GM18517 (cell line): ENCODE data around the gene CHRNA4.
"Not testable (repeated sequence)": the region's sequence is repeated elsewhere in the genome, so short reads cannot be mapped to it uniquely, and the experiment has no call there.

Experiments used
- ATAC-seq: cut with Tn5 transposase; IDR thresholded peaks from one replicate; pipeline ENCODE4 v1.9.1; 2021; ENCODE audit warnings: mild to moderate bottlenecking, moderate library complexity; ENCODE audit not compliant: unreplicated experiment

Gene CHRNA4

GRCh38 chr20:63336232-63336752, 24.9 kb downstream of the CHRNA4 start:
- no peak for ATAC-seq

DNA sequence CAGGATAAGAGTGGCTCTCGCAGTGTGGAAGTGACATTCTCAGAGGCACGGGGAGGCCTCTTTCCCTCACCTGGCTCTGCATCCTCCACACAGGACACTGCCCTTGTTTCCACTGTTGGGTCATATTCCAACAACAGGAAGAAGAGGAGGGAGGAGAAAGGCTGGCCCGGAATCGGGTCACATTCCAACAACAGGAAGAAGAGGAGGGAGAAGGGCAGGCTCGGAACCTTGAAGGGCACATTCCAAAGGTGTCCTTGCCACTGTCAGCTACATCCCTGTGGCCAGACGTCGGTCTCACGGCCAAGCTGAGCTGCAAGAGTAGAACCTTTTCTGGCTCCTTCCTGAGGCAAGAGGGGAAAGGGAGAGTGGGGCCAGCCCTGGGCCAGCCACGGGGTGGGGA, 25.4 kb downstream of the CHRNA4 start:
- ATAC-seq: no peak

GRCh38 chr20:63335060-63335459, 26.1 kb downstream of the CHRNA4 start:
- ATAC-seq: not testable (repeated sequence)

DNA sequence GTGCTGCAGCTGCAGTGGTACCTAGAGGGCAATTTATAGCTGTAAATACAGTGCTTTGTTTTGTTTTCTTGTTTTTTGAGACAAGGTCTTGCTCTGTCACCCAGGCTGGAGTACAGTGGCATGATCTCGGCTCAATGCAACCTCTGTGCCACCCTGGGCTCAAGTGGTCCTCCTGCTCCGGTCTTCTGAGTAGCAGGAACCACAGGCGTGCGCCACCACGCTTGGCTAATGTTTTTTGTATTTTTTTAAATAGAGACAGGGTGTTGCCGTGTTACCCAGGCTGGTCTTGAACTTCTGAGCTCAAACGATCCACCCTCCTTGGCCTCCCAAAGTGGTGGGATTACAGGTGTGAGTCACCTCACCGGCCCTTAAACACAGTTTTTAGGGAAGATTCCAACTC, 26.8 kb downstream of the CHRNA4 start:
- ATAC-seq: no peak

- no peak for ATAC-seq
Measured at GRCh38 chr20:63333241-63333836, 27.8 kb downstream of the CHRNA4 start.

DNA sequence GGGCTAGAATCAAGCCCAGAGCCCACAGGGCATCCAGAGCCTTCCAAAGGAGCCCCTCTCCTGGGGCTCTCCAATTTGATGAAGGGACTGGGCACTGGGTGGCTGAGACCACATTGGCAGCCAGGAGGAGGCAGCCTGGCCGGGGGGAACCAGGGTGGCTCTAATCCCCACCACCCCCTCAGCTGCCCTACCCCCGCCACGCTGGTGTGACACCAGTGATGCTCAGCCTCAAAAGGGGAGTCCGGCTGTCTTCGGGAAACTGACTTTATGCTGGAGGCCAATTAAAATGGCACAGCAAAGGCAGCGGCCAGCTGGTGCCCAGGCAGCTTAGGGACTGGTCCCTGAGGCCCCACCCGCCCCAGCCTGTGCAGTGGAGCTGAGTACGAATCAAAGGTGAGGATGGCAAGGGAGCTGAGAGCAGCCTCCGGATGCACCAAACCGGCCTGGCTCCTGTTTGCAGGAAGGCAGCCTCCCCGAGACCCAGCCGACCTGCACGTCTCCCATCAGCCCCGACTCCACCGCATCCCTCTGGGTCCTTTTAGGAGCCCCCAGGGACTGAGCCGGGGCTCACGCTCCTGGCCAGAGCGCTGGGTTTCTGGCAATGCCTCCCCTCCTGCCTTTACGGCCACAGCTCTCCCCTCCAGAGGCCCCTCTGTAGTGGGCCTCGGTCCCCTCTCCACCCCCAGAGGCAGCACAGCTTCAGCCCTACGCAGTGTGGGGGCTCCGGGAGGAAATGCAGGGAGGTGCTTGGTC, 28.5 kb downstream of the CHRNA4 start:
- ATAC-seq: no peak

GRCh38 chr20:63331741-63332400, 29.3 kb downstream of the CHRNA4 start:
- no peak for ATAC-seq

DNA sequence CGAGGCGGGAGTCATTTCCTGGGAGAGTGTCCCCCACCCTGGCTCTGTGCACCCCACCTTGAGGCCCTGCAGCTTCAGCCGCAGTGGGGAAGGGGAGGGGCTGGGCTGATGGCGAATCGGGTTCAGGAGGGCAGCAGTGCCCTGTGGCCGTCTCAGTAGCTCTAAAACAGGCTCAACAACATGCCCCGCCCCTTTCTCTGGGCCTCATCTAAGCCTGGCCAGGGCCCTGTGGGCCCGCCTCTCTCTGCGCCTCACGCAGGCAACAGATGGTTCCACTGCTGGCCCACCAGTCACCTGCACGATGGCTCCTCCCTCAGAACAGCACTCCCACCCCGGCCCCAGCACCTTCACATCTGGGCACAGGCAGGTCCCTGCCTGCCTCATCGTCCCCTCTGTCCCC, 30.2 kb downstream of the CHRNA4 start:
- no peak for ATAC-seq

DNA sequence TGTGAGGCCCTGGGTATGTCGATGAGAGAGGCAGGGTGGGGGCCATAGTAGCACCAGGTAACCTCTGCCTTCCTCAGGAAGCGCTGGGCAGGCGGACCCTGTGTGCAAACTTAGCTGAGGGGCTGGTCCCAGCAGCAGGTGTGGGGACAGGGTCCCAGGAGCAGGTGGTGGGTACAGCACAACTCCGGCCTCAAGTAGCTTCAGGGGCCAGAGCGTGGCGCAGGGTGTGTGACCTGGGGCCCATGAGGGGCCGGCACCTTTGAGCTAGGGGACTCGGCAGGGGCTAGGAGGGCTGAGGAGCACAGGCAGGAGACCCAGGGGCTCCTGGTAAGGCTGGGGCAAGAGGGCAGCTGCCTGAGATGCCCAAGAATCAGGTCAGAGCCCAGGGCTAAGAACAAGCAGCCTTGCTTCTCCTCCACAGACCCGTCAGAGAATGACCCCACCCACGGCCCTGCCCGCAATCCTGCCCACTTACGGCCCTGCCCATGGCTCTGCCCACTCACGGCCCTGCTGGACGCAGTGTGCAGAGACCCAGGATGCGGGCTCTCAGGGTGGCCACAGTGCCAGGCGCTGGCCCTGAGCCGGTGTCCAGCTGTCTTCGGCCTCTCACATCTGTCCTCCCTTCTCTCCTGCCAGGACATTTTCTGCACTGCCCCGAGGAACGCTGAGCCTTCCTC, 30.9 kb downstream of the CHRNA4 start:
- ATAC-seq: no peak

GRCh38 chr20:63329331-63330083, 31.6 kb downstream of the CHRNA4 start:
- no peak for ATAC-seq

GRCh38 chr20:63328718-63329275, 32.4 kb downstream of the CHRNA4 start:
- ATAC-seq: no peak

DNA sequence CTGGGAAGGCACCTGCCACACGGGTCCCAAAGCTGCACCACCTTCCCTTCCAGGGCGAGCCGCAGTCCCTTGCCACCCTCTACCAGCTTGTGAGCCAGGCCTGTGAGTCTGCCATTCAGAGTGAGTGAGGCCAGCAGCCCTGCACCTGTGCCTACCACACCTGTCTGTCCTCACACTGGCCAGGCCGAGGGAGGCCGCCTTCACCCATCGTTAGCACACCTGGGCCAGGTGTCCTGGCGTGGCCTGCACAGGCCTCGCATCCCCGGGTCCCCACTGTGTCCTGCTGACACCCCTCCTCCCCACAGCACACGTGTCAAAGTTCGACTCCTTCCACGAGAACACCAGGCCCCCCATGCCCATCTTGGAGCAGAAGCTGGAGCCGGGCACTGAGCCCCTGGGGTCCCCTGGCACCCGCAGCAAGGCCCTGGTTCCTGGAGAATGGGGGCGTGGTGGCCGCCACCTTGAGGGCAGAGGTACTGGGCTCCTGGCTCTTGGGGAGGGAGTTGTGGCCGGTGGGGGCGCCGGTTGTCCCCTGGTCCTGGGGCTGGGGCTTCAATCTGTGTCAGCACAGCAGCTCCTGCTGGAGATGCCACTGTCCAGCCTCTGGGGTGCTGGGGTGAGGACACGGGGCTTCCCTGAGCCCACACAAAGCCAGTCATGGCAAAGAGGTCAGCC, 33.0 kb downstream of the CHRNA4 start:
- ATAC-seq: no peak

GRCh38 chr20:63327231-63327745, 33.9 kb downstream of the CHRNA4 start:
- ATAC-seq: no peak

- no peak for ATAC-seq
Measured at GRCh38 chr20:63326314-63327230, 34.6 kb downstream of the CHRNA4 start.

- no peak for ATAC-seq
Measured at GRCh38 chr20:63325554-63326313, 35.4 kb downstream of the CHRNA4 start.

DNA sequence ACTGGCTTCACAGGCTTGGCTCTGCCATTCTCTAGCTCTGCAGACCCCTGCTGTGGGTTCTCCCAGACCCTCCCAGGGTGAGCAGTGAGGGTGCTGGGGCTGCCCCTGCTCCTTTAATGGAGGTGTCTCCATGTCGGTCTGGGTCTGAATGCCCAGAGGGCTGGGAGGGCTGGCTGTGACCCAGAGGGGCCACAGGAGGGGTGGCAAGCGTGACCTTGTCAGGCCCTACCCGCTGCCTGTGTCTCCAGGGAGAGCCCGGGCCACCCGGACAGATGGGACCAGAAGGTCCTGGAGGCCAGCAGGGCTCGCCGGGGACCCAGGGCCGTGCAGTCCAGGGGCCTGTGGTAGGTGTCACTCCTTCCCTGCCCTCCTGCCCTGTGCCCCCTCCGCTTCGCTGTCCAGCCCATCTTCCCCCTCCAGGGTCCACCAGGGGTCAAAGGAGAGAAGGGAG, 36.1 kb downstream of the CHRNA4 start:
- ATAC-seq: no peak

DNA sequence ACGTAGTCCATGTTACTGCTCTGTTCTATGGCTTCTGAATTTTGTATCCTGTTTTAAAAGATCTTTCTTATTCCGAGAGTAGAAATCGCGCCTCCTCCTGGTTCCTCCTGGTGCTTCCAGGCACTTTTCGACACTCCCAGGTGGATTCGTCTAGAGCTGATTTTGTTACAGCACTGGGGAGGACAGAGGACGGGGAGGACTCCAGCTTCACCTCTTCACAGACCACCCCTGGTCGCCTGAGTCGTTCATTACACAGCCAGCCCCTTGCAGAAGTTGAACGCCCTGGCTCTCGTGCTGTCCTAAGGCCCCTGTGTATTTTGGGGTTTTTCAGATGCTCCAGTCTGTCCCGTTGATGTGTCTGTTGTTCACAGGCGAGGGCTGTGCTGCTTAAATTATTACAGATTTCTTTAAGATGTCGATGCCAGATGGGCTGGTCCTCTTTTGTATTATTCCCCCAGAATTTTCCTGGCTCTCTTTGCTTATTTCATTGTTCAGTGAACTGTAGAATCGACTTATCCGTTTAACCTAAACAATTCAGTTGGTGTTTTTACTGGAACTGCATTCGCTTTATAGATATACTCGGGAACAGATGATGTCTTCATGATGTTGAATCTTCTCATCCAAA, 37.7 kb downstream of the CHRNA4 start:
- no peak for ATAC-seq
